Measurements from ENCODE around the gene DISC1. TPM values are rescaled to one million over a fixed set of nuclear protein-coding genes. Genes with fewer than 3 reads are reported as not detected.

The DISC1 gene
- total and polyA plus RNA-seq, 2 of the 13 experiments (the other 11 are each of a cell fraction or from before 2014, with no cell fraction given), result 4.2 to 4.6 TPM

DNA sequence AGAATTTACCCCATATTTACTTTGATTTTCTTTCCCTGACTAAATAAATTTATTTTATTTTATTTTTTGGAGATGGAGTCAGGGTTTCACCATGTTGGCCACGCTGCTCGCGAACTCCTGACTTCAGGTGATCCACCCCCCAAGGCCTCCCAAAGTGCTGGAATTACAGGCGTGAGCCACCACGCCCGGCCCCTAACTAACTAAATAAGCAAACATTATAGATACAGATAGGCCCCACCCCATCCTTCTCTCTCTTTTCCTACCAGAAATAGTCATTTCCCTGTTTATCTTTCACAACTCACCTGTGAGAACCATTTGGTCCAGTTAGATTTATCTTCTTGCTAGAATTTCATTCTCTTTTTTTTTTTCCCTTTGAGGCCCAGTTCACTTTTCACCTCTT, 167.3 kb downstream of the DISC1 start:
- H3K4me3 ChIP-seq (replicated peaks in 1 of 3; ENCODE audit: insufficient read depth in 1 of 3, low read depth in 2 of 3, low read length in 3 of 3), result no peak overlapping the region
- BruUV-seq (replicated peaks), result no TSS peak
- ChIA-PET POLR2A (no interaction called here), CTCF (ENCODE audit: low intra/inter-chr PET ratio, low total read pairs) (no interaction called here)
- intact Hi-C loops (cut with micrococcal nuclease; ENCODE audit: unreplicated experiment) (no loop called here), in situ Hi-C loops (cut with HindIII; ENCODE audit: extremely low pct_ligation_motif_present, low pct_unique_long_range_greater_than_20kb) (no loop called here)
- ATAC-seq, result no peak
- H3K36me3 ChIP-seq (replicated peaks in 1 of 2; ENCODE audit: control insufficient read depth in 1 of 2, insufficient read depth in 2 of 2, low read length in 2 of 2), result no peaks in the 10 kb centered on the region; a peak in 1 of 5 replicates
- no peak overlapping the region for H3K27ac ChIP-seq (ENCODE audit: extremely low read length, insufficient read depth, low read length)
- H3K9ac ChIP-seq (ENCODE audit: insufficient read depth, low read depth, low read length), result no peak overlapping the region
- no peaks in the 10 kb centered on the region for H4K20me1 ChIP-seq (ENCODE audit: insufficient read depth, low read length)
- FAIRE-seq, result no peak
- H2AFZ ChIP-seq (ENCODE audit: low read length), result no peak overlapping the region
- no peak overlapping the region for H3K4me2 ChIP-seq (ENCODE audit: low read depth, low read length)
- TF ChIP-seq ZNF678 (CRISPR knock-in tag; IDR thresholded peaks at IDR 0.05), result no peak
- TF ChIP-seq SMAD3 (CRISPR knock-in tag; IDR thresholded peaks at IDR 0.05), result no peak
- no peak for TF ChIP-seq TARDBP (CRISPR knock-in tag; IDR thresholded peaks at IDR 0.05)
- no peak for TF ChIP-seq SPEN (CRISPR knock-in tag; IDR thresholded peaks at IDR 0.05; ENCODE audit: low read depth)
- TF ChIP-seq, protein P1, sequence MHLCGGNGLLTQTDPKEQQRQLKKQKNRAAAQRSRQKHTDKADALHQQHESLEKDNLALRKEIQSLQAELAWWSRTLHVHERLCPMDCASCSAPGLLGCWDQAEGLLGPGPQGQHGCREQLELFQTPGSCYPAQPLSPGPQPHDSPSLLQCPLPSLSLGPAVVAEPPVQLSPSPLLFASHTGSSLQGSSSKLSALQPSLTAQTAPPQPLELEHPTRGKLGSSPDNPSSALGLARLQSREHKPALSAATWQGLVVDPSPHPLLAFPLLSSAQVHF (CRISPR knock-in tag; IDR thresholded peaks at IDR 0.05), result no peak
- TF ChIP-seq PAF1 (CRISPR knock-in tag; IDR thresholded peaks at IDR 0.05), result no peak
- TF ChIP-seq DNMT3B (CRISPR knock-in tag; conservative IDR thresholded peaks at IDR 0.05), result no peak
- TF ChIP-seq ZNF546 (CRISPR knock-in tag; conservative IDR thresholded peaks at IDR 0.05), result no peak
- no peak for TF ChIP-seq ZBTB7A (CRISPR knock-in tag; IDR thresholded peaks at IDR 0.05)
- no peak for TF ChIP-seq ZNF556 (CRISPR knock-in tag; IDR thresholded peaks at IDR 0.05; ENCODE audit: borderline replicate concordance)
- no peak for TF ChIP-seq EP300 (IDR thresholded peaks at IDR 0.05; ENCODE audit: low read depth in 2 of 2, low read length in 2 of 2)
- no peak for TF ChIP-seq EP300 (CRISPR knock-in tag; IDR thresholded peaks at IDR 0.05; ENCODE audit: borderline replicate concordance)
- no peak for TF ChIP-seq ARNT2 (CRISPR knock-in tag; IDR thresholded peaks at IDR 0.05; ENCODE audit: low read depth)
- TF ChIP-seq NR2F1 (CRISPR knock-in tag; IDR thresholded peaks at IDR 0.05), result no peak
- no peak for TF ChIP-seq PAX8 (CRISPR knock-in tag; IDR thresholded peaks at IDR 0.05; ENCODE audit: borderline replicate concordance)
- TF ChIP-seq, protein P2, sequence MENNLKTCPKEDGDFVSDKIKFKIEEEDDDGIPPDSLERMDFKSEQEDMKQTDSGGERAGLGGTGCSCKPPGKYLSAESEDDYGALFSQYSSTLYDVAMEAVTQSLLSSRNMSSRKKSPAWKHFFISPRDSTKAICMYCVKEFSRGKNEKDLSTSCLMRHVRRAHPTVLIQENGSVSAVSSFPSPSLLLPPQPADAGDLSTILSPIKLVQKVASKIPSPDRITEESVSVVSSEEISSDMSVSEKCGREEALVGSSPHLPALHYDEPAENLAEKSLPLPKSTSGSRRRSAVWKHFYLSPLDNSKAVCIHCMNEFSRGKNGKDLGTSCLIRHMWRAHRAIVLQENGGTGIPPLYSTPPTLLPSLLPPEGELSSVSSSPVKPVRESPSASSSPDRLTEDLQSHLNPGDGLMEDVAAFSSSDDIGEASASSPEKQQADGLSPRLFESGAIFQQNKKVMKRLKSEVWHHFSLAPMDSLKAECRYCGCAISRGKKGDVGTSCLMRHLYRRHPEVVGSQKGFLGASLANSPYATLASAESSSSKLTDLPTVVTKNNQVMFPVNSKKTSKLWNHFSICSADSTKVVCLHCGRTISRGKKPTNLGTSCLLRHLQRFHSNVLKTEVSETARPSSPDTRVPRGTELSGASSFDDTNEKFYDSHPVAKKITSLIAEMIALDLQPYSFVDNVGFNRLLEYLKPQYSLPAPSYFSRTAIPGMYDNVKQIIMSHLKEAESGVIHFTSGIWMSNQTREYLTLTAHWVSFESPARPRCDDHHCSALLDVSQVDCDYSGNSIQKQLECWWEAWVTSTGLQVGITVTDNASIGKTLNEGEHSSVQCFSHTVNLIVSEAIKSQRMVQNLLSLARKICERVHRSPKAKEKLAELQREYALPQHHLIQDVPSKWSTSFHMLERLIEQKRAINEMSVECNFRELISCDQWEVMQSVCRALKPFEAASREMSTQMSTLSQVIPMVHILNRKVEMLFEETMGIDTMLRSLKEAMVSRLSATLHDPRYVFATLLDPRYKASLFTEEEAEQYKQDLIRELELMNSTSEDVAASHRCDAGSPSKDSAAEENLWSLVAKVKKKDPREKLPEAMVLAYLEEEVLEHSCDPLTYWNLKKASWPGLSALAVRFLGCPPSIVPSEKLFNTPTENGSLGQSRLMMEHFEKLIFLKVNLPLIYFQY (CRISPR knock-in tag; IDR thresholded peaks at IDR 0.05; ENCODE audit: borderline replicate concordance), result no peak
- TF ChIP-seq SYNCRIP (IDR thresholded peaks at IDR 0.05; ENCODE audit: insufficient read depth, low read depth, low read length), result no peak
- TF ChIP-seq, protein P3, sequence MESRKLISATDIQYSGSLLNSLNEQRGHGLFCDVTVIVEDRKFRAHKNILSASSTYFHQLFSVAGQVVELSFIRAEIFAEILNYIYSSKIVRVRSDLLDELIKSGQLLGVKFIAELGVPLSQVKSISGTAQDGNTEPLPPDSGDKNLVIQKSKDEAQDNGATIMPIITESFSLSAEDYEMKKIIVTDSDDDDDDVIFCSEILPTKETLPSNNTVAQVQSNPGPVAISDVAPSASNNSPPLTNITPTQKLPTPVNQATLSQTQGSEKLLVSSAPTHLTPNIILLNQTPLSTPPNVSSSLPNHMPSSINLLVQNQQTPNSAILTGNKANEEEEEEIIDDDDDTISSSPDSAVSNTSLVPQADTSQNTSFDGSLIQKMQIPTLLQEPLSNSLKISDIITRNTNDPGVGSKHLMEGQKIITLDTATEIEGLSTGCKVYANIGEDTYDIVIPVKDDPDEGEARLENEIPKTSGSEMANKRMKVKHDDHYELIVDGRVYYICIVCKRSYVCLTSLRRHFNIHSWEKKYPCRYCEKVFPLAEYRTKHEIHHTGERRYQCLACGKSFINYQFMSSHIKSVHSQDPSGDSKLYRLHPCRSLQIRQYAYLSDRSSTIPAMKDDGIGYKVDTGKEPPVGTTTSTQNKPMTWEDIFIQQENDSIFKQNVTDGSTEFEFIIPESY (CRISPR knock-in tag; IDR thresholded peaks at IDR 0.05), result no peak
- TF ChIP-seq ZSCAN22 (CRISPR knock-in tag; IDR thresholded peaks at IDR 0.05), result no peak
- H3K4me1 ChIP-seq (ENCODE audit: insufficient read depth, low read length), result peaks cover 5% of the 10 kb centered on the region; the same call in 1 of the 2 replicates
- 98% methylated on average over 6 of the region's 6 CpGs for WGBS (ENCODE audit: low lambda C conversion rate)
- no peaks in the 10 kb centered on the region for H3K27me3 ChIP-seq (ENCODE audit: control insufficient read depth in 1 of 2, insufficient read depth in 2 of 2, low read length in 2 of 2)
- H3K9me3 ChIP-seq (ENCODE audit: low read length), result no peaks in the 10 kb centered on the region
- DNase-seq (ENCODE audit: low spot score), result no peak
- H3K79me2 ChIP-seq (ENCODE audit: insufficient read depth, low read length), result no peaks in the 10 kb centered on the region
